C4-2B (cell line): ENCODE results near the gene CAPN6.
A peak's percentile ranks its signal among the peaks of the same experiment; 100 is the strongest.

Source experiments
- H3K27ac ChIP-seq: fragments of 450-650 bp; 2 replicates; pipeline ENCODE4 v1.5.1; 2017
- ZFX ChIP-seq: fragments of 450-650 bp; IDR thresholded peaks from 2 replicates; pipeline ENCODE4 v1.6.1; 2017
- TF ChIP-seq, protein P1 (sequence below): fragments of 450-650 bp; conservative IDR thresholded peaks from 2 replicates; pipeline ENCODE4 v1.5.1; 2017; ENCODE audit warnings: mild to moderate bottlenecking

Gene CAPN6

DNA sequence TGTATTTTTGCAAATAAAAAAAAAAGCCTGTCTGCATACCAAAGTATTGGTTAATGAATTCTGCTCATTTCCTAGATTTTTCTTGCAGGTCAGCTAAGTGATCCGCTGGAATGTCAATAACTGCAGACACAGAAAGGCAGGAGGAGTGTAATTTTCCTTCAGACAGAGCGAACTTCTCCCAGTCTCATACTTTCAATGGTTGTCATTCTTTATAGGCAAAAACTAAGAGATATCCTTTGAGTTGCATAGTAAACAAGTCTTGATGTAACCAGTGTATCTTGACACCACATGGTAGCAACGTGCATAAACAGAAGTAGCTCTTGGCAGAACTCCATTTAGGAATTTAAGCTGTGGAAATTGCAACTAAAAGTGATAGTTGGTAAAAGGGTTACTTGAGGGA lies 8.2 kb downstream of the CAPN6 start:
- no peak overlapping the region for H3K27ac ChIP-seq
- TF ChIP-seq ZFX: no peak
- TF ChIP-seq, protein P1, sequence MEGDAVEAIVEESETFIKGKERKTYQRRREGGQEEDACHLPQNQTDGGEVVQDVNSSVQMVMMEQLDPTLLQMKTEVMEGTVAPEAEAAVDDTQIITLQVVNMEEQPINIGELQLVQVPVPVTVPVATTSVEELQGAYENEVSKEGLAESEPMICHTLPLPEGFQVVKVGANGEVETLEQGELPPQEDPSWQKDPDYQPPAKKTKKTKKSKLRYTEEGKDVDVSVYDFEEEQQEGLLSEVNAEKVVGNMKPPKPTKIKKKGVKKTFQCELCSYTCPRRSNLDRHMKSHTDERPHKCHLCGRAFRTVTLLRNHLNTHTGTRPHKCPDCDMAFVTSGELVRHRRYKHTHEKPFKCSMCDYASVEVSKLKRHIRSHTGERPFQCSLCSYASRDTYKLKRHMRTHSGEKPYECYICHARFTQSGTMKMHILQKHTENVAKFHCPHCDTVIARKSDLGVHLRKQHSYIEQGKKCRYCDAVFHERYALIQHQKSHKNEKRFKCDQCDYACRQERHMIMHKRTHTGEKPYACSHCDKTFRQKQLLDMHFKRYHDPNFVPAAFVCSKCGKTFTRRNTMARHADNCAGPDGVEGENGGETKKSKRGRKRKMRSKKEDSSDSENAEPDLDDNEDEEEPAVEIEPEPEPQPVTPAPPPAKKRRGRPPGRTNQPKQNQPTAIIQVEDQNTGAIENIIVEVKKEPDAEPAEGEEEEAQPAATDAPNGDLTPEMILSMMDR: no peak

DNA sequence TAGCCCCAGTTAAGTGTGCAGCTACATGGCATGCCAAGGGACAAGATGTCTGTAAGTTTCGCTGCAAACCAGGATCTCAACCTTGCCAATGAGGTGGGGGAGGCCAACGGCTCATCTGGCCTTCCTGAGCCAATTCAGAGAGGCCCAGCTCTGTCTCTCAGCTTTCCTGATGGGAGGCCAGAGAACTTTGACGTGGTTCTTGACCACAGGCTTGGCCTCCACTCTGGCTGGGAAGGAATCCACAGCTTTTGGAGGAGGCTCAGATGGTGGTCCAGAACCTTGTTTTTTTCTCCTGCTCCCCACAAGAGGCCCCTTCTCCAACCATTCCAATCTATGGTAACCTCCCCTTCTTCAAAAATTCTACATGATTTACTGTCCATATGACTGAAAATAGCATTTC lies 9.8 kb downstream of the CAPN6 start:
- no peak overlapping the region for H3K27ac ChIP-seq
- no peak for TF ChIP-seq ZFX
- TF ChIP-seq, protein P1: no peak

DNA sequence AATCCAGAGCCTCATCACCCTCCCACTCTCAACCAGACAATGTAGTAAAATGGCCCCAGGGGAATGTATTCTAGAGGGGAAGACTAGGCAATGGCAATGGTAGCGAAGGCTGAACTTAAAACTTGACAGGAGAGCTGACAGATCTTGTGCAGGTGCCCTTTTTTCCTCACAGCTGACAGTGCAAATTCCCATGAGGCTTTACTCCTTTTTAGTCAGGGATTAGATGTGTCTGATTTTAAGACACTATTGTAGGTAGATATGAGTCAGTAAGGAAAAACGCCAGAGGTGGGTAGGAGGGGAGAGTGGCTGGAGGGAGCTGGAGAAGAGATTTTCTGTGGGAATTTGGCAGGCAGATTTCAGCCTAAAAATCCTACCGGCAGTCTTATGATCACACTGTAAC lies 10.7 kb downstream of the CAPN6 start:
- no peak for TF ChIP-seq ZFX
- TF ChIP-seq, protein P1: no peak
- H3K27ac ChIP-seq: no peak overlapping the region

DNA sequence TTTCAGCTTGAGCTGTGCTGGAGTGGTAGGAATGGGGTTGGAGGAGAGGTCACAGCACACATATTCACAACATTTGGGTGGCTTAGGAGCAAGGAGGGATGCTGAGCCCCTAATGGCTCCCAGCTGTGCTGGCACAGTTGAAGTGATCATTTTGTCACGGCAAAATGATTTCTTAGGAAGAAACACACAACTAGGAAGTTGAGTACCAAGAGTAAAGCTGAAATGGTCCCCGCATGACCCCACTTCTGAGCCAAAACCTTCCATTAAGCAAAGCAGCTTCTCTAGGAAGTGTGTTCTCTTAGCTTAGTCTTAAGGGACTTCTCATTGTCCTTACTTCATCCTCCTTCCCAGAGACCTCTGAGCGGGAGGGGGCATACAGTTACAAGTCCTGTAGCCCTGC lies 12.6 kb downstream of the CAPN6 start:
- no peak for TF ChIP-seq ZFX
- TF ChIP-seq, protein P1: no peak

DNA sequence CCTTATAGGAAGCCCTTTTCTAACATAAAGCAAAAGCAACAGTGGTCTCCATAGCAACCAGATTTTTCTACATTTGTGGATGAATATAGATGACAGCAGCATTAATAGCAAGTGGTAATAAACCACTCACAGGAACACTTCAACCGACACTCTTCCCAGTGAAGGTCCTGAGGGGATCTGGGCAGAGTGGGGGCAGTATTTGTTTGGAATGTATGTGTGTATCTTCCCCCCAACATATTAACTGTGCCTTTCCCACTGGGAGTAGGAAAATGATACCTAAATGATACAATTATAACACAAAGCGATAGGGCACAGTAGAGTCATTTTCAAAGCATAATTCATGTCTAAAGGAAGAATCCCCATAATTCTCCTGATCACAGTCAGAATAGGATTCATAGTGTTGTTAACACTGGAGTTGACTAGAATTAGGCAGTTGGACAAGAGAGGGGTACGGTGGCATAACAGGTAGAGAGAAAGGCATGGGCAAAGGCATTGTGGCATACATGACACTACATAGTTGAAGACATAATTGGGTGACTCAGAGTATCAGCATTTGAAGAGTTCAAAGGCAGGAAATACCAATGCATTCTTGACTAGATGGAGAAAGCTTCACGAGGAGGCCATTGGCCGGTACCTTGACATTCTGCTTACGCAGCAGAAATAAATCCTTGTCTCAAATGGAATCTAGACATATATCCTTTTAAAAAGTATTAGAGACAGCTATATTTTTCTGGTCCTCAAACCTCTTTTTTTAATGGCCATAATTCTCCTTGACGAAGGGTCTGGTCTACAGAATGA lies 15.2 kb downstream of the CAPN6 start:
- H3K27ac ChIP-seq: no peak overlapping the region
- no peak for TF ChIP-seq ZFX
- TF ChIP-seq, protein P1: no peak

More for the DNA sequence above, 12.6 kb downstream of the CAPN6 start:
- no peak overlapping the region for H3K27ac ChIP-seq

DNA sequence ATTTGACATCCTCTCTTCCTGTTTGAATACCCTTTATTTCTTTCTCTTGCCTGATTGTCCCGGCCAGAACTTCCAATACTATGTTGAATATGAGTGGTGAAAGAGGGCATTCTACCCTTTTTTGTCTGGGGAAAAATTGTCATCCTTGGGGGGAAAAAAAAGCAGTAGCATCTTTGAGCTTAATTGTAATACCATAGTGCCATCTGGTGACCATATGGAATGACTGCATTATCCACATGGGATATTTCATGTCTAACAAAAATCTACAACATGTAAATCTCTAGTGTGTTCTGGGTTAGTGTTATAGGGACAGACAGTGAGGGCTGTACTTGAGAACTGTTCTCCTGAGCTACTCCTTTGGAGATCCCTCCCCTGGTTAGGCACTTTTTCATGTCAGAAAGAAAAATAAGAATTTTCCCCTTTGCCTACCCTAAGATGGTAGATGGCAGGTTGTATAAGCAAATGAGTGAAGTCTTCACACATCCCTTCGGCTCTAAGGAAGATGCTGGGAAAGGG lies 26.0 kb downstream of the CAPN6 start:
- H3K27ac ChIP-seq: no peak overlapping the region
- no peak for TF ChIP-seq ZFX
- TF ChIP-seq, protein P1: peak; percentile 54

DNA sequence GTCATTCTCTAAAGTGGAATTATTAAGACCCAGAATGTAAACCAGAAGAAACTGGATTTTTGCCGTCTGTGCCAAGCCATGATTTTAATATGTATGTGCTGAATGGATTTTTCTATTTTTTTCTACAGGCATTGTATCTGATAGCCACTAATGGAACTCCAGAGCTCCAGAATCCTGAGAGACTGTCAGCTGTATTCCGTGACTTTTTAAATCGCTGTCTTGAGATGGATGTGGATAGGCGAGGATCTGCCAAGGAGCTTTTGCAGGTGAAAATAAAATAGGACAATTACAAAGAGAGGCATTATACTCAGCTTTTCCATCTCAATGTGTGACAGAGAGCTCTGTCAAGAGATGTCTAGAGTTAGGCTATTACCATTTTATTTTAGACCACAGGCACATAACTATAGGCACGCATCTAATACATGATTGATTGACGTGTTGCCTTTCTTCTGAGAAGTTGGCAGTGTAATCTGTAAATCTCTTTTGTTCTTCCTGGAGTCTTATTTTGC lies 53.9 kb downstream of the CAPN6 start:
- TF ChIP-seq ZFX: no peak
- TF ChIP-seq, protein P1: no peak
- H3K27ac ChIP-seq: no peak overlapping the region
